ENCODE results near the gene FTO.

DNA sequence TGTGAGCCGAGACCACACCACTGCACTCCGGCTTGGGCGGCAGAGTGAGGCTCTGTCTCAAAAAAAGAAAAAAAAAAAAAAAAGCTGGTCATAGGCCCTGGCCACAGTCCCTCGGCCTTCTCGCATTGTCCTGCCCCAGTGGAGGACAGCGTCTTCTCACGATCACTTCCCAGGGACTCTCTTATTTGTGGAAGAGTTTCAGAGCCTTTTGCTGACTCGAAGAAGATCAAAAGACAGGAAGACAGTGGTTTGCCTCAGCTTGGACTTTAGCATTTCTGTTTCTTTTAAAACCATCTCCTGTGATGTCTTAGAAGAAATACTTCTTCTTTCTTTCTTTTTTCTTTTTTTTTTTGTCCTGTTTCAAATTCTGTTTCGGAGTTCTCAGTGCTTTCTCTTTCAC lies 210.0 kb downstream of the FTO start:
- TF ChIP-seq, protein P1, sequence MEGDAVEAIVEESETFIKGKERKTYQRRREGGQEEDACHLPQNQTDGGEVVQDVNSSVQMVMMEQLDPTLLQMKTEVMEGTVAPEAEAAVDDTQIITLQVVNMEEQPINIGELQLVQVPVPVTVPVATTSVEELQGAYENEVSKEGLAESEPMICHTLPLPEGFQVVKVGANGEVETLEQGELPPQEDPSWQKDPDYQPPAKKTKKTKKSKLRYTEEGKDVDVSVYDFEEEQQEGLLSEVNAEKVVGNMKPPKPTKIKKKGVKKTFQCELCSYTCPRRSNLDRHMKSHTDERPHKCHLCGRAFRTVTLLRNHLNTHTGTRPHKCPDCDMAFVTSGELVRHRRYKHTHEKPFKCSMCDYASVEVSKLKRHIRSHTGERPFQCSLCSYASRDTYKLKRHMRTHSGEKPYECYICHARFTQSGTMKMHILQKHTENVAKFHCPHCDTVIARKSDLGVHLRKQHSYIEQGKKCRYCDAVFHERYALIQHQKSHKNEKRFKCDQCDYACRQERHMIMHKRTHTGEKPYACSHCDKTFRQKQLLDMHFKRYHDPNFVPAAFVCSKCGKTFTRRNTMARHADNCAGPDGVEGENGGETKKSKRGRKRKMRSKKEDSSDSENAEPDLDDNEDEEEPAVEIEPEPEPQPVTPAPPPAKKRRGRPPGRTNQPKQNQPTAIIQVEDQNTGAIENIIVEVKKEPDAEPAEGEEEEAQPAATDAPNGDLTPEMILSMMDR (IDR thresholded peaks at IDR 0.05): no peak
- no peak for TF ChIP-seq EP300 (IDR thresholded peaks at IDR 0.05)
- TF ChIP-seq POLR2A (IDR thresholded peaks at IDR 0.05): no peak

All from tibial nerve (tissue), 4 donors.